ENCODE measurements around the gene SETD5.
A peak's percentile ranks its signal among the peaks of the same experiment; 100 is the strongest.

The SETD5 gene, protein sequence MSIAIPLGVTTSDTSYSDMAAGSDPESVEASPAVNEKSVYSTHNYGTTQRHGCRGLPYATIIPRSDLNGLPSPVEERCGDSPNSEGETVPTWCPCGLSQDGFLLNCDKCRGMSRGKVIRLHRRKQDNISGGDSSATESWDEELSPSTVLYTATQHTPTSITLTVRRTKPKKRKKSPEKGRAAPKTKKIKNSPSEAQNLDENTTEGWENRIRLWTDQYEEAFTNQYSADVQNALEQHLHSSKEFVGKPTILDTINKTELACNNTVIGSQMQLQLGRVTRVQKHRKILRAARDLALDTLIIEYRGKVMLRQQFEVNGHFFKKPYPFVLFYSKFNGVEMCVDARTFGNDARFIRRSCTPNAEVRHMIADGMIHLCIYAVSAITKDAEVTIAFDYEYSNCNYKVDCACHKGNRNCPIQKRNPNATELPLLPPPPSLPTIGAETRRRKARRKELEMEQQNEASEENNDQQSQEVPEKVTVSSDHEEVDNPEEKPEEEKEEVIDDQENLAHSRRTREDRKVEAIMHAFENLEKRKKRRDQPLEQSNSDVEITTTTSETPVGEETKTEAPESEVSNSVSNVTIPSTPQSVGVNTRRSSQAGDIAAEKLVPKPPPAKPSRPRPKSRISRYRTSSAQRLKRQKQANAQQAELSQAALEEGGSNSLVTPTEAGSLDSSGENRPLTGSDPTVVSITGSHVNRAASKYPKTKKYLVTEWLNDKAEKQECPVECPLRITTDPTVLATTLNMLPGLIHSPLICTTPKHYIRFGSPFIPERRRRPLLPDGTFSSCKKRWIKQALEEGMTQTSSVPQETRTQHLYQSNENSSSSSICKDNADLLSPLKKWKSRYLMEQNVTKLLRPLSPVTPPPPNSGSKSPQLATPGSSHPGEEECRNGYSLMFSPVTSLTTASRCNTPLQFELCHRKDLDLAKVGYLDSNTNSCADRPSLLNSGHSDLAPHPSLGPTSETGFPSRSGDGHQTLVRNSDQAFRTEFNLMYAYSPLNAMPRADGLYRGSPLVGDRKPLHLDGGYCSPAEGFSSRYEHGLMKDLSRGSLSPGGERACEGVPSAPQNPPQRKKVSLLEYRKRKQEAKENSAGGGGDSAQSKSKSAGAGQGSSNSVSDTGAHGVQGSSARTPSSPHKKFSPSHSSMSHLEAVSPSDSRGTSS (N-terminal part only)

DNA sequence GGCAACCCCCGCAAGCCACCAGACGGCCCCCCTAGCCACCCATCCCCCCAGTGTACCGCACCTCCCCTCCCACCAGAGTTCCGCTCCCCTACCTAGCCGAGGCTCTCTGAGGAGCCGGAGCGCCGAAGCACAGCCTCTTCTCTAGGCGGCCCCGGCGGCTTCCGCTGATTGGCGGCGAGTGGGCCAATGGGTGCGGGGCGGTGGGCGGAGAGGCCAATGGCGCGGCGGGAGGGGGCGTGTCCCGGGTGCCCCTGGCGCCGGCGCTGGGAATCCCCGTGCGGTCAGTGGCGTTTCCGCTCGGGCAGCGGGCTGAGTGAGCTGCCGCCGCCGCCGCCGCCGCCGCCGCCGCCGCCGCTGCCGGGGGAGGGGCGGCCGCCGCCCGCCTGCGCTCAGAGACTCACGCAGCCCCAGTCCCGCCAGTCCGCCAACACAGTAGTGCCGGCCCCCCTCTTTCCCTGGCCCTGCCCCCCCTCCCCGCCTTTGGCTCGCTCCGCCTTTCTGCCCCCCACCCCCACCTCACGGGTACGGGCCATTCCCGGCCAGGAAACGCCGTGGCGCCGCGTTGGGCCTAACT, at the start of gene SETD5:
SETD5 (plus strand) TSS at position 284 of the 574 bp plus-strand sequence. CDS start 31,324 bp downstream, outside the sequence.
- peak; percentile 69 for DNase-seq (ENCODE audit: low spot score)

DNA sequence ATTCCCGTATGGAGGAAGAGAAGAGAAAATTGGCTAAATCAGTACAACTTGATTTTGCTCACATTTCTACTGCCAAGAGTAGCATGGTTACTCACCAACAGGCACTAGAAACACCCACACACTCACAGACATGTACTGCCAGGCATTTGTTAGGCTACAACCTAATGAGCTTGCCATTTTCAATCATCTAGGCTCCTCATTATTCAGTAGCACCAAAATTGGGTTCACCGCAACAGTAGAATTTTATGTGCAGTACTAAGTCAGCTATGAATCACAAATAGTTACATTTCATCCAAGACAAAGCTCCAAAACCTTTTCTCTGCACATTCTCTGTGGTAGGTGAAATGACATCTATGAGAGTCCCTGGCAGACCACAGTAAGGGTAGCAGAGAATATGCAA, 49.5 kb upstream of the SETD5 start:
- no peak for DNase-seq (ENCODE audit: low spot score)

DNA sequence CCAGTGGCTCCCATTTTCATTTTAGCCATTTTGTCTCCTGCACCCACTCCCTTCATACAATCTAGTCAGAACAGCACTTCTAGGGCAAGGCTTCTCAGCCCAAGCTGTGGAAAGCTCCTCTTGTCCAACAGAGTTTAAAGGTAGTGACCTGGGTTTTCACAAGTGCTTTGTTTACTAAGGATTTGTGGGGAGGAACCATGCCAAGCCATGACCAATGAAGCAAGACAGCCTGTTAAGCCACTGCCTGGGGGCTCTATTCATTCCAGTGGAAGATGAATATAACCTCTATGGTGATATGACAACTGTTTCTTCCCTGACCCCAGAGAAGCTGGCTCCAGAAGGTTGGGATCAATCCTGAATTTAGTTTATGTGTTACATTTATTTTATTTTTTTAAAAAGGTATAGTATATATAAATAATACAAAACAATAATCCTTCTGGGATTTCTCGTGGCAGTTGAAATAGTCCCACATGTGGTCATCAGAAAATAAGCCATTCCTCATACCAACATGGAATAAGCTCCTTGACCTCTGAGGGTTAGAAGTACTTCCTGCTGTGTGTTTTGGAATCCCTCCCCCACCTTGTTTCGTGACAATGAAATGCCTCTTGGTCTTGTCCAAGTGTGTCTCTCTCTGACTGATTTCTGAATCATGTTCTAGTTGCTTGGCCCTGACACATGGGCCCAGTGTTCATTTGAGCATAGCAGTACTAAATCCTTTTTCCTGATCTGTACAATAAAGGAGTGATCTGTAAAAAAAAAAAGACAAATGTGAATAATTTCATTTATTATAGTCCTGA, 47.9 kb upstream of the SETD5 start:
- DNase-seq (ENCODE audit: low spot score), result peak; percentile 25

DNA sequence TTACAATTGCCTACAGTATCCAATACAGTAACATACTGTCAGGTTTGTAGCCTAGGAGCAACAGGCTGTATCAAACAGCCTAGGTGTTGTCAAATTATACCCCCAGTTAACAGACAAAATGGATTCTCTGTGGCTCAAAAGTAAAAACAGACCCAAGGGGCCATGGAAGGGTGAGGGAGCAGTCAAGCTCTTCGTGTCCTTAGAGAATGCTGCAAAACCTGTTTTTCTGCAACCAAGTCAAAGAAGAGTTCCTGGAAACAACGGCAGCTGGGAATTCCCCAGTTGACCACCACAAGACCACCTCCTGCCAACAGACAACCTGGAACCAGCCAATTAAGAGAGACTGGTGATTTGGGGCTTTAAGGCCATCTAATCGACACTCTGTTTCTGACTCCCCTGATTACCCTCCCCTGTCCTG, 45.7 kb upstream of the SETD5 start:
- no peak for DNase-seq (ENCODE audit: low spot score)

DNA sequence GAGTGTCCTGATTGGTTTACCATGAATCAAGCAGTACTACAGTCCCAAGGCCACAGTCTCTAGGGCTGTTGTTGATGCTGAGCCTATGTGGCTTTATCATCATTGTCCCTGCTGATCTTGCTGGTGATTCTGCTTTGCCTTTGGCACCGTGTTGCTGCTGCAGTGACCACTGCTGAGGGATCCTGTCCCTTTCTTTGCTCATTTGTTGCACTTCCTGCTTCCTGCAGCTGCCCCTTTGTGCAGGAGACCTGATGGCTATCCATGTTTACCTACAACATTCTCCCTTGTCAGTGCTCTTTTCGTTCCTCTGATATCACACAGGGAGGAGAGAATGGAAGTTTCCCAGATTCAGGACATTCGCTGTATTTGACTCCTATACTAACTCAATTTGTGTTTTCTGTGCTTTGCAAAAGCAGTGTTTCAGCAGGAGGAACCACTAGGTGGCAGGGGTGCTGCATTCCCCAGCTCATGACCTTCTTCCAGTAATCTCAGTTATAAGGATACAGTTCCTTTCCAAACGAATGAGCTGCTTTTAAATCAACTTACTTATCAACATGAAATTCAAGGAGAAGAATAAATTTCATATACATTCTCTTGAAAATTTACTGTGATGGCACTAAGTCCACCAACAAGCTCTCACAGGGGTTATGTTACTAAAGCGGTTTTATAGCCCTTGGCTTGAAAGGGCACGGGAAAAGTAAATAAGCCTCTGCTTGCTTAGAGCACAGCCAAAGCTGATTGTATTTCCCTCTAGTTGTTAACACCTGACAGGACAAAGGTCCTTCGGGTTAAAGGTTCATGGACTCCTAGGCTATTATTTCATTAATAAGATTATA, 44.3 kb upstream of the SETD5 start:
- peak; percentile 61 for DNase-seq (ENCODE audit: low spot score)

DNA sequence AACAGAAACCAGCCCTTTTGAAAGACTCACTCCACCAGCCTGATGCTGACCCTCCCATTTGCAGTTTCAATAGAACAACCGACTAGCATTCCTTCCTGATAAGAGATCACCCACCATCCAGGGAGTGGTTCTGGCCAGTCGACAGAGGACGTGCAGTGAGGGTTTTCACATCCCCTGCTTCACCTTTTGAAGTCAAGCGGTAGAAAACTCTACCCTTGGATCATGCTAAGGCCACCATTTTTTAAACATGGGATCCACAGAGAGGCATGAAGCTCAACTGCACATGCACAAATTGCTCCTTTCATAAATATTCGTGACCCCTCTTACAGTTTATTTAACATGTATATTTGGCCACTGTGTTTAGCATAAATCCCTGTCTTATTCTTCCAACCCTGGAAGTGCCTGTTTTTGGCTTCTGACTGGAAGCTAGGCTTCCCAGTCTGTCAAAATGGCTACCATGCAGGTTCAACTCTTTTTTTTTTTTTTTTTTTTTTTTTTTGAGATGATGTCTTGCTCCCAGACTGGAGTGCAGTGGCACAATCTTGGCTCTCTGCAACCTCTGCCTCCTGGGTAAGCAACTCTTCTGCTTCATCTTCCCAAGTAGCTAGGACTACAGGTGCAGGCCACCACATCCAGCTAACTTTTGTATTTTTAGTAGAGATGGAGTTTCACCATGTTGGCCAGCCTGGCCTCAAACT, 35.6 kb upstream of the SETD5 start:
- DNase-seq (ENCODE audit: low spot score), result no peak

DNA sequence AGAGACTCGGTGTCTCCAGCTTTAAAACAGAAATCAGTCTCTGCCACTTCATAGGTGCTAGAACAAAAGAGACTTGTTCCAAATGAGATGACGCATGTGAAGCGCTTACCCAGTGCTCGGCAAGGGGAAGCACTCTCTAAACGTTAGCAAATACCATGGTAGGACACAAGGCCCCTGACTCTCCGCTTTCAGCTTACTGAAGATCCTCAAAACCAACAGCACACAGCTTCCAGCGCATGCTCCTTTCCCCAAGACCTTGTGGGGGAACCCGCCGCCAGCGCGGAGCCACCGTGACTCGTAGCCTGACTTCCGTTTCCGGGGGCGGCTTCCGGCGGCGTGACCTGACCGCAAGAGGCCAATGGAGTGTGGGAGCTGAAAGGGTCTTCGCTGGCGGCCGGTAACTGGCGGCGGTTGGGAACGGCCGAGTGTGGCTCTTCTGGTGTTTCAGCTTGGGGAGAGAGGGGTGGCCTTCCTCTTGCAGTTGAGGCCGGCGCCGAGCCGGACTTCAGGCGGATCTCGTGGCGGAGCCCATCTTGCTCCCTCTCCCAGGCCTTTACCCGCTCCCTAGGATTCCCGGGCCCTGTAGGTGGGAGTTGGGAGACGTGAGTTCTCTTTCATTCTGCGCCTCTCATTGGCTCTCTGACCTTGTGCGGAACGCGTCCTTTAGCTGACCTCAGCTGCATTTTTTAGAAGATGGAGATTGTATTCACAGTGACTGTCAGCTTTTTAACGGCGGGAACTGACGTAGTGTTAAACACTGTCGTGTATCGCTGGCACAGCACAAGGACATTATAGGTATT, 34.5 kb upstream of the SETD5 start, which contains the start of gene THUMPD3:
THUMPD3 (plus strand) TSS at position 324 of the 800 bp plus-strand sequence. CDS start 2,015 bp downstream, outside the sequence.
- peak; percentile 73 for DNase-seq (ENCODE audit: low spot score)

DNA sequence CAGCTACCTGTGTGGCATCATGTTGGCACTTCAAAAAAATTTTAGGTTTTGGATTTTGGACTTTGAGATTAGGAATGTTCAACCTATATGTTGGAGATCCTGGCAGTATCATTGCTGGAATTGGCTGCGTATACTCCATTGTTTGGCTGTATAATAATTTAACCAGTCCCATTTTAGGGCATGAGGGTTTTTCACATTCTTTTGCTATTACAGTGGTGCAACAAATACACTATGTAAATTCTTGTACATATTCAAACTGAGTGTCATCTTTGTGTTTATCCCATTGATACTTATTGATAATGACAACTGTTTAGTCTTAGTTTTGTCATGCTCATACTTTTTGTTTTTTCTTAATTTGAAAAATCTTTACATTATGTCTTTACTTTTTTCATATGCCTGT, 27.9 kb upstream of the SETD5 start:
- DNase-seq (ENCODE audit: low spot score), result no peak

DNA sequence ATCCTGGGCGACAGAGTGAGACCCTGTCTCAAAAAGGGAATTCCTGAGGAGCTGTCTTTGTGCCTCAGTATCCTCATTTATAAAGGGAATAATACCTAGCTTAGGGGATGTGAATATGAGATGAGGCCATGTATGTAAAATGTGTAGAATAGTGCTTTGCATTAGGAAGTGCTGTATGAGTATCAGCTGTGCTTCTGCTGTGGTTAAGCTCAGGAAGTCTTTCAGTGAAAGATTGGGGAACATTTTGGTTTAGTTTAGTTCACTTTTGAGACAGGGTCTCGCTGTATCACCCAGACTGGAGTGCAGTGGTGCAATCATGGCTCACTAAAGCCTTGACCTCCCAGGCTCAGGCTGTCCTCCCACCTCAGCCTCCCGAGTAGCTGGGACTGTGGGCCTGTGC, 23.9 kb upstream of the SETD5 start:
- DNase-seq (ENCODE audit: low spot score), result no peak

DNA sequence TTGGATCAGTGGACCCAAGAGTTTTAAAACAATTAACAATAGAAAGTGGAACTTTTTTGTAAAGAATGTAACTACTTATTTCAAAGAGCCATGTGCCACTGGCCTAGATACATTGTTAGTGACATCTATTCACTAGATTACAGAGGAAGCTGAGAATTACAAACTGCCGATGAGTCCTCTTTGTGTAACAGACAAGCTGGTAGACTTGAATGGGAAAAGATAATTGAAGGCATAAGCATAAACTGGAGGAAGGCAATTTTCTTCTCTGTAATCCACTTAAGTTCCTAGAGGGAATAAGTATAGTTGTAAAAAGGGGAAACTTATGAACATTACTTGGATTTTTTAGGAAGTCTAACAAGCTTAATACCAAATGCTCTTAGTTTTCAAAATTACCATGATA, 19.4 kb upstream of the SETD5 start:
- no peak for DNase-seq (ENCODE audit: low spot score)

DNA sequence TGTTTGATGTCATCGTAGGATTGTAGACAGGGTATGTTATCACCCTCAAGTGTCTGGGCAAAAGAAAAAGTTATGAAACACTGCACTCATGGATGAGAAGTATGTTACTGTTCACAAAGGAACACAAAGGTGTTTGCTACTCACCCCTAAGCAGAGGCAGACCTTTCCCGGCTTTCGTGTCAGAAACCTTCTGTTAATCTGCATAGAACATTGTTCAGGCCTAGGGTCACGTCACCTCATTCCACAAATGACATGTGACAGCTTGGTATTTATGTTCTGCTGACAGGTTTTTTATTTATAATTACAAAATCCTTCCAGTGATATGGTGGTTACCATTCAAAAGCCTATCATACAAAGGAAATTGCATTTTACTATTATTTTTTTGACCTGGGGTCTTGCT, 18.1 kb upstream of the SETD5 start:
- DNase-seq (ENCODE audit: low spot score), result no peak

DNA sequence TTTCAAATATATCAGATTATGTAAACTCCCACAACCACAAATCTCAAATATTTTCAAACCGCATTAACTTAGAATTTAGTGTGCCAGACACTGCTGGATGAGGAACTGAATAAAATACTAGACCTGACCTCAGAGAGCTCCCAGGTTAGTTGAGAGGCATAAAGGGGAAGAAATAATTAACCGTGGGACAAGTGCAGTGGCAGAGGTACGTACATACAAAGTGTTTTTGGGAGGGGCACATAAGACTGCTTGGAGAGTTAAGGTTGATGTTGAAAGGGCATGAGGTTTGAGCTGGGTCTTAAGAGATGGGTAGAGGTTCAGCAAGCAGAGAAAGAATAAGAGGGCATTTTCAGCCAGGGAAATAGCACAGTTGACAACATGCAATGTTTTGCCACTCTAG, 17.4 kb upstream of the SETD5 start:
- DNase-seq (ENCODE audit: low spot score), result no peak

DNA sequence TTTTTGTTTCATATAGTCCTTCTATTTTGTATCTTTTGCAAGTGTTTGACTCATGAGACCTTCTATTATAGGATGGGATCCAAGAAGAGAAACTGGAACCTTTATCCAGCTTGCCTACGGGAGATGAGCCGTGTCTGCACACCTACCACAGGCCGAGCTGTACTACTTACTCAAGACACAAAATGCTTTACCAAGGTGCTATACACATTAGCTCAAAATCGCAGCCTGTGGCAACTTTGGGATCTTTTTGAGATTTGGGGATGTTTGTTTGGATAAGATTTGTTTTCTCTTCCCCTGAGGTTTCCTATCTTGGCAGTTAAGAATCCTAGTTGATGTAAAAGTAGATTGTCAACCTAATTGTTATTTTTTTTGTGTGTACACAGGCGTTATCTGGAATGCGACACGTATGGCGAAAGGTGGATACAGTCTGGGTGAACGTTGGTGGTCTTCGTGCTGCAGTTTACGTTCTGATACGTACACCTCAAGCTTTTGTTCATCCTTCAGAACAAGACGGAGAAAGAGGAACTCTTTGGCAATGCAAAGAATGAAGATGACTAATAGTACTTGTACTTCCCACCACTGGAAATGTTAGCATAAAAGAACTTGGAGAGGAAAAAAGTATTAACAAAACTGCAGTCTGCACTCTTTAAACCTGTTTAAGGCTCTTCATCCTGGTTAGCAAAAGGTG, 13.1 kb upstream of the SETD5 start:
- DNase-seq (ENCODE audit: low spot score), result no peak

DNA sequence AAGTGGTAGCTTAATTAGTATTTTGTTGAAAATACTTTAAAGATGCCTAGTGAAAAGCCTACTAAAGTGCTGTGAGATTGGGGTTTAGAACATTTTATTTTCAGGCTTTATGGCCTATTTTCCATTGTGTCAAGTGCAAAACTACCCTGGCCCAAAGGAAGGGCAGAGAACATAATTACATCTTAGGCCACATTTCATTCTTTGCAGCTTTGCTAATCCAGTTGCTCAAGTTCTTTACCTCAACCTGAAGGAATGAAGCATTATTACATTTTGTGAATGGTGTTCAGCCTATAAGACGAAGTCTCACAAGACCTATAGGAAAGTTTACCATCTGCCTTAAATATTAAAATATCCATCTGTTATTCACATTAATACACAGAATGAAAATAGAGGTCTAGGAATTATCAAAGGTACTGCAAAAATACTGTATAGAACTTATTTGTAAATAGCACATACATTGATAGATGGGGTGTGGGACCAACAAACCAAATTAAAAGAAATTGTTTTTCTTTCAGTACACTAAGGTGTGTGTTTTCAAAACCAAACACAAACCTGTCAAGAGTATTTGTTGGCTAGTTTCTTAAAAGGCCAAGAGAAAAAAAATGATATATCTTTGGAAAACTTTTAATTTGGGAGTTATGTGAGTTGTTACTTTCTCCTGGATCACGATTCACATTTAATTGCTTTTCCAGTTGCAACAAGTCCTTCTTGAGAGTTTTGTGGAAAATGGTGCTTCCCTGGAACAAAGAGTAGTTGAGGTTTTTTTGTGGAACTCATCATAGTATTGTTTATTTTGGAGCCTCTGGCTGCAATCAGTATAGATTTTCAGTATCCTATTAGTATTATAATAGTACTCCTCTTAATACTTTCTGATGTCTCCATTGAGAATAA, 12.0 kb upstream of the SETD5 start:
- DNase-seq (ENCODE audit: low spot score), result no peak

DNA sequence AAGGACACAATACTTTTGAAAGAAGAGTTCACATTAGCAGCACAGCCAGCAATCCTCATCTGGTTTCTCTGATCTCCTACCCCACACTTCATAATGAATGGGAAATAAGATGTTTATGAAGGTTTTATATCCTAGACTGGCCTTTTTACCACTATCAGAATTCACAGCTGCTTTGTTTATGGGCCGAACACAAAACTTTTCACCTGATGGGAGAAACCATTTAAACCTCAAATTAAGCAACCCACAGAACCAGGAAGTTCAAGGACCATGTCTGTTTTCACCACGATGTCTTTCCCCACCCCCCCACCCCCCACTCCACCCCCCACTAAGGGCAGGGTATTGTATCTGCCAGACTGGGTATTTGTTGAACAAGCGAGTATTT, 11.3 kb upstream of the SETD5 start:
- no peak for DNase-seq (ENCODE audit: low spot score)

DNA sequence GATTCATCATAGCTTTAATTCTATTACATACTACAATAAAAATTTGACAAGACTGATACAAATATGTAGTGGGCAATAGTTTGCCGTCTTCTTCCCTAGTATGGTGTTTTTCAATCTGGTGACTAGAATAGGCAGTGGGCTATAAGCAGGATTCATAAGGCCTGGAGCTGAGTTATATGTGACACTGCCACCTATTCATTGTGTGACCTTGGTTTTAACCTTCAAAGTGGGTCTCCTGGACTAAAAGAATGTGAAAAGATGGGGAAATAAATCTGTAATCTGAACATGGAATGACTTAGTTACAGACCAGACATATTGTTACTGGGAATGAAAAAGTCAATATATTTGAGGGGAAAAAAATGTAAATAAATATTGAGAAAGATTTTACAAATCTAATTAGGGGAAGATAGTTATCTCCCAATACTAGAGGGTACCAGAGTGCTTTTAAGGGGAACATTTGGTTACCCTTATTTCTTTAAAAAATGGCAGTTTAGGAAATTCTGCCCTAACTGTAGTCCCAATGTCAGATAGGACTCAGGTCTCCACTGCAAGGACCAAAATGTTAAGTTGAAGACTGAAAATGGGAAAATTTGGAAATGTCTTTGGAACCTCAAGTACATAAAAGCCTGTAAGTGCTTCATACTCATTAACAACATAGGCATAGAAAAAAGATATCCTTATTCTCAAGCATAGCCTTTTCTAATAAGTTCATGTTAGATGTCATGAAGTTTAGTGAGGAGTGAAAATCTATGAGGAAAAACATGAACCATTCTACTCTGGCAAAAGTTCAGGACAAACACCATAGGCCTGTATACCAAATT, 10.7 kb upstream of the SETD5 start:
- no peak for DNase-seq (ENCODE audit: low spot score)
